Left forelimb (tissue), 1 donor: ENCODE results near the gene SNAI3.
A peak's percentile ranks its signal among the peaks of the same experiment; 100 is the strongest.

Experiments
- DNase-seq: peaks from one replicate; pipeline ENCODE4 v3.0.0-alpha.2; 2018; ENCODE audit warnings: low spot score

The SNAI3 gene

DNA sequence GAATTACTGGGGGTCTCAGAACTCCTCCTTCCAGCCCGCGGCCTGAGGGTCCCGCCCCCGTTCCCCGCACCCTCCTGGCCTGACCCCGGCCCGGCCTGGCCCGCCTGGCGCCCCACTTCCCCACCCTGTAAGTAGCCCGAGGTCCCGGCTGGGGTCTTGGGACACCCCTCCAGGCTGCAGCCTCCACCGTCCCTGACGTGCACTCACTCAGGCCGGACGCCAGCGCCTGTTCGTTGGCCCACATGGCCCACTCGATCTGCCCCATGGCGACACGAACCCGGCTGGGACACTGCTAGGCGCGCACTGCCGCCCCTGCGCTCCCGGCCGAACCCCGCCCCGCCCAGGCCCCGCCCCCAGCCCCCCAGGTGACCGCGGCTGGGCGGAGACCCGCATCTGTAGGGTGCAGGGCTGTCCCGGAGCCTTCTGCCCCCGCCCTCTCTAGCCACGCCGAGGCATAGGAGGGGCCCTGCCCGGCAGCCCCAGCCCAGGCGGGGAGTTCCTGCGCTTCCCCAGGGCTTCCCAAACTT is 35.5 kb downstream of the SNAI3 start, which contains the start of gene CYBA:
TSS of gene CYBA (minus strand) at position 305 of the 527 bp plus-strand sequence. CDS start at position 265, 40 bp downstream.
- DNase-seq, result peak; percentile 83

- DNase-seq, result no peak
Observed at GRCh38 chr16:88649924-88650748, 36.2 kb downstream of the SNAI3 start.

DNA sequence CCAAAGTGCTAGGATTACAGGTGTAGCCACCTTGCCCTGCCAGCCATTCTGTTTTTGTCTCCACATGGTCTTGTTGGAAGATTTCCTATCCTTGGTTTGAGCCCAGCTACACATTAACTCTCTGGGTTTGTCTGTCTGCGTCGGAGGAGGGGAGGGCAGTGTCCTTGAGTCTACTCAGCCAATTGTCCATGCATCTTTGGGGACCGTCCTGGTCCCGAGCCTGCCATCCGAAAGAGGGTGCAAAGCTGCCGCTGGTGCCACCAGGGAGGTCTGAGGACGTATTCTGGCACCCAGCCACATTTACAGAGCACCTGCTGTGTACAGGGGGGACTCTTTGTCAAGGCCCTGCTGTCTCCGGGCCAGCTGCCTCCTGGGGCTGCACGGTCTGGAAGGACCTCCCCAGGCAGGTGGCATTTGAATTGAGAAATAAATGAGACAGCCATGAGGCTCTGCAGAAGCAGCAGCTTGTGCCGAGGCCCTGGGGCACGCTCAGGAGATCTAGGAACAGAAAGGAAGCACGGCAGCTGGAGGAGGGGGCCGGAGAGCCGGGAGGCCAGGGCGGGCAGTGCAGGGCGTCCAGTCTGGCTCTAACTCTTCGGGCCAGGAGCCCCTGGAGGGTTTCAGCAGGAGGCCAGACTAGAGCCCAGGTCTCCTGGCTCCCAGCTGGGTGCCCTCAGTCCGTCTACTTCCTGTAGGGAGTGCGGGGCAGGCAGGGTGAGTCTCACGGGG is 36.9 kb downstream of the SNAI3 start:
- DNase-seq, result no peak

DNA sequence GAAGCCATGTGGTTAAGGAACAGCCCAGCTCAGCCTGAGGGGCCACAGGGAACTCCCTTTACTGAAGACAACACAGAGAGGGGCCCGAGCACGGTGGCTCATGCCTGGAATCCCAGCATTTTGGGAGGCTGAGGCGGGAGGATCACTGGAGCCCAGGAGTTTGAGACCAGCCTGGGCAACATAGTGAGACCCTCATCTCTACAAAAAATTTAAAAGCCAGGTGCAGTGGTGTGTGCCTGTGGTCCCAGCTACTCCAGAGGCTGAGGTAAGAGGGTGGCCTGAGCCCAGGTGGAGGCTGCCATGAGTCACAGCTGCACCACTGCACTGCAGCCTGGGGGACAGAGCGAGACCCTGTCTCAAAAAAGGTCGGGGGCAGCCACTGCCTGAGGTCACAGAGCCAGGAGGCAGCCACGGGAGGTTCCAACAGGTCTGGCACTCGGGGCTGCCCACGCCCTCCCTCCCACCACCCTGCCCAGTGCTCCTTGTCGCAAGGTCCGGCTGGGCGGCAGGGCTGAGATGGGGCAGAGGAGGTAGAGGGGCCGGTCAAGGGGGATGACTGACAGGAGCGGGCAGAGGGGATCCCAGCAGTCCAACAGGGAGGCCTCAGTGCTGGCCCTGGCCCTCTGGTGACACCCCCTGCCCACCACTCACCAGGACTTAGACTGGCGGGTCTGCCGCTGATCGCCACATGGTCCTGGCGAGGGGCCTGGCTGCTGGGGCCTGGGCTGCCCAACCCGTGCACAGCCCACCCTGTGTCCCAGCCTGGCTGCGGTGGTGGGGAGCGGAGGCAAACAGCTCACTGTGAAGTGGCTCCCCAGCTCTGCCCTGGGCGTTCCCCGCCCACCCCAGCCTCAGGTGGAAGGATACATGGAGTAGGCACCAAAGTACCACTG is 38.9 kb downstream of the SNAI3 start:
- no peak for DNase-seq

DNA sequence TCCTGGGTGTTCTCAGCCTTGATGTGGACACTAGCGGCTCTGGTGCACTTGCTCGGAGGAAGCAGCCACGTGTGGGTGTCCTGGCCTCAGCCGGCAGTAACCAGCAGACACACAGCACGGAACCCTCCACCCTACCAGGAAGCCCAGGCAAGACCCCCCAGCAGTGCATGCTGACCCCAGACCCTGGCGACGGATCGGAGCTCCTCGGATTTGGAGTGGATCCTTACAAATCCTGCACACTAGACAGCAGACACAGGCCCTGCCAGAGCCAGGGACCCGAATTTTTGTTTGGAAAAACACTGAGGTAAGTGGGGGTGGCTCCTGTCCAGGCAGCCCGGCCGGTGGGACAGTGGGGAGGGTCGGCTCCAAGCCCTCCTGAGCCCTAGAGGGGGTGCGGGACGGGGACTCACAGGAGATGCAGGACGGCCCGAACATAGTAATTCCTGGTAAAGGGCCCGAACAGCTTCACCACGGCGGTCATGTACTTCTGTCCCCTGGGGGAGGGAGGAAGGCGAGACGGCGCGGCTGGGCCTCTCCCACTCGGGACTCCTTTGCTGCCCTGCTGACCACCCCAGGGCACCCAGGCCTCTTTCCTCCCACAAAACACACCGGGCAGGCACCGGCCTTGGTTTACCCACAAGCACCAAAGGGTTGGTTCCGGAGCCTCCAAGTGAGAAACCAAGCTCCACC is 39.8 kb downstream of the SNAI3 start:
- no peak for DNase-seq

DNA sequence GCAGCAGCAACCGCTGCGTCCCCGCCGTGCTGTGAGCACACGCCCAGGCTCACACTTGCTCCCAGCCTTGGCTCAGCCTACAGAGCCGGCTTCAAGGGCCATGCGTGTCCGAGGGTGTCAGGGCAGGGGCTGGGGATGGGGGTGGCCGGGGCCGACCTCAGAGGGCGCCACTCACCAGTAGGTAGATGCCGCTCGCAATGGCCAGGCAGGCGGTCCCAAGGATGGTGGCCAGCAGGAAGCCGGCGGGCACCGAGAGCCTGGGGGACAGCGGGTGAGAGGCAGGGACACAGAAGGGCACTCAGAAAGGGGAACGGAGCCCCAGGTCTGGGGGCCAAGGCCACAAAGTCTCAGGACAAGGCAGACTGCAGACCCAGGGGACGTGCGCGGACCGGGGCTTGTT is 40.4 kb downstream of the SNAI3 start:
- no peak for DNase-seq

DNA sequence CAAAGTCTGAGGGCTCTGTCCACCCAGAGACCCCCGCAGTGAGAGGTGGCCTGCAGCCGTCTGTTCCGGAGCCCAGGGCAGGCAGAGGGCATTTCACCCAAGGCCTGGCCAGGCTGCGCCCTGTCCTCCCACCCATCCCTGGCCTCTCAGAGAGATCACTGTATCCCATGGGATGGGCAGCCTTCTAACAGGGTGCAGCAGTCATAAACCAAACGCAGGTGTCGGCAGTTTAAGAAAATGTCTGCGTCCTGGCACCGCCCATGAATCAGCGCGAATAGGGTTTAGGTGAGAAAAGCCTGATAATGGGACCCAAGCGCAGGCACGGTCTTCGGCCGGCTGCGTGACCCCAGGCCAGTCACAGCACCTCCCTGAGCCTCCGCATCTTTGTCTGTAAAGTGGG is 40.9 kb downstream of the SNAI3 start:
- no peak for DNase-seq

- no peak for DNase-seq
Observed at GRCh38 chr16:88643644-88643932, 42.7 kb downstream of the SNAI3 start.

- no peak for DNase-seq
Observed at GRCh38 chr16:88642881-88643643, 43.2 kb downstream of the SNAI3 start.

- DNase-seq, result no peak
Observed at GRCh38 chr16:88640498-88641247, 45.6 kb downstream of the SNAI3 start.

- DNase-seq, result no peak
Observed at GRCh38 chr16:88640039-88640495, 46.2 kb downstream of the SNAI3 start.

DNA sequence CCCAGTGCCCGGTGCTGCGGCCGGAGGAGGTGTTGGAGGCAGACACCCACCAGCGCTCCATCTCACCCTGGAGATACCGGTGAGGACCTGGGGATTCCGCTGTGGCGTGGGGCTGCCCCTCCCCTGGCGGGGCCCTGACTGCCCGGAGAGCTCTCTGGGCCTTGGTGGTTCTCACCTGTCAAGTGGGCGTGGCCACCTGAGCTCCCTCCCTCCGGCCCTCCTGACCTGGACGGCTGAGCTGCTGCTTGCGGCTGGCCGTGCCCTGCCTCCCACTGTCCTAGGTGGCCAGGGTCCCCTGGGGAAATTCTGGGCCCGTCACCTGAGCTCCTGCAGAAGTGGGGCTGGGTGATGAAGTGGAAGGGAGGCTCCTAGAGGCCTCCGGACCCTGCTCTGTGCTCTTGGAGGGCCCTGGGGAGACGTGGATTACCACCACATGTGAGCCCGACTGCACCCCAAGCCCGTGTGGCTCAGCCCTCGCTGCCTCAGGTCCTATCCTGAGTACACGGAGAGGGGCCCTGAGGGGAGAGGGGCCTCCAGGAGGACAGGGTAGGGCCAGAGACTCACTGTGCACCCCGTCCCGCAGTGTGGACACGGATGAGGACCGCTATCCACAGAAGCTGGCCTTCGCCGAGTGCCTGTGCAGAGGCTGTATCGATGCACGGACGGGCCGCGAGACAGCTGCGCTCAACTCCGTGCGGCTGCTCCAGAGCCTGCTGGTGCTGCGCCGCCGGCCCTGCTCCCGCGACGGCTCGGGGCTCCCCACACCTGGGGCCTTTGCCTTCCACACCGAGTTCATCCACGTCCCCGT is 46.9 kb downstream of the SNAI3 start:
- no peak for DNase-seq

DNA sequence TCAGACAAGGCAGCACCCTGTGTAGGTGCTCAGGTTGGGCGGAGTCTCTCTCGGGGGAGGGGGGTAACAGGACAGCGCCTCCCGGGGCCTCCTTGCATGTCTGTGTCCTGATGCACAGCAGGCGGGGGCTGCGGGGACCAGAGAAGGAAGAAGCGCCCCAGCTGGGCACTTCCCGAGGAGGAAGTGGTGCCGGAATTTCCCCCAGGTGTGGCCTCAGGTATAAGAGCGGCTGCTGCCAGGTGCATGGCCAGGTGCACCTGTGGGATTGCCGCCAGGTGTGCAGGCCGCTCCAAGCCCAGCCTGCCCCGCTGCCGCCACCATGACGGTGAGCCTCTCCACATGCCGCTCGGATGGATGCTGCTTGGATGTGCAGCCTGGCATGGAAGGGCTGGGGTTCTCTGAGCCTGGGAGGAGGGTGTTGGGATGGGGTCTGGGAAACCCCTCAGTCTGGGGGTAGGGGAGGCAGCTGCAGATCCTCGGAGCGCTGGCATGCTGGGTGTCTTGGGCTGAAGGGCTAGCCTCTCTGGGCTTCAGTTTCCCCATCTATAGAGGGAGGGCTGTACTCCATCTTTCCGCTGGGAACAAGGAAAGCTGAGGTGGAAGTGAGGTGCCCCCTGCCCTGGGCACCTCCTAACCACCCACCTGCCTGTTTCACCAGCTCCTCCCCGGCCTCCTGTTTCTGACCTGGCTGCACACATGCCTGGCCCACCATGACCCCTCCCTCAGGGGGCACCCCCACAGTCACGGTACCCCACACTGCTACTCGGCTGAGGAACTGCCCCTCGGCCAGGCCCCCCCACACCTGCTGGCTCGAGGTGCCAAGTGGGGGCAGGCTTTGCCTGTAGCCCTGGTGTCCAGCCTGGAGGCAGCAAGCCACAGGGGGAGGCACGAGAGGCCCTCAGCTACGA is 47.7 kb downstream of the SNAI3 start, which contains the start of gene IL17C:
TSS of gene IL17C (plus strand) at position 250 of the 908 bp plus-strand sequence. CDS start at position 320, 70 bp downstream.
- DNase-seq, result no peak

- DNase-seq, result no peak
Observed at GRCh38 chr16:88636488-88637265, 49.6 kb downstream of the SNAI3 start.

- no peak for DNase-seq
Observed at GRCh38 chr16:88635671-88636319, 50.5 kb downstream of the SNAI3 start.

DNA sequence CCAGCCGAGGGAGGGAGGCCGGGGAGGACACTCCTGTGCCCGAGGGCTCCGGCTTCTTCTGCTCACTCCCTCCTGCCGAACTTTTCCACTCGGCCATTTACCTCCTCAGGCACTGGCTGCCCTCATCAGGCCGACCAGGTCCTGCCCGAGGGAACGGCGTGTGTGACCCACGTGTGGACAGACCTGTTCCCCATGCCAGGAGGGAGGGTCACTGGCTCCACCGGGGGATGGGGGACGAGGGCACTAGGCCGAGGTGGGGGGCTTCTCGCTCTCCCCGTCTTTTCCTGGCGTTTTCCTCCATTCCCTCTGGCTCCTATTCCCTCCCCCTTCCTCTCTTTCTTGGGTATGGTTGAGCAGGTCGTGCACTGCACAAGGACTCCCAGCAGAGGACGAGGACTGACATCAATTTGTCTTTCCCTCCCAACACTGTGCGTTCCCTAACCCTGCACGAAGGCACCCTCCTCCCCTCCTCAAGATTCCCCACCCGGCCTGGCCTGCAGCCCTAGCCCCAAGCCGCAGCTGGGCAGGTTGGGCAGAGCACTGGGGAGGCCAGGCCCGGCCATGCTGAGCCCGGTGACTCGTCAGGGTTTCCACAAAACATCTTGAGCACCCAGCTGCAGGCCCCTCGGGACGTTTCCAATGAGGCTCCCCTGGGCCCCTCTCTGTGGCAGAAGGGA is 51.2 kb downstream of the SNAI3 start:
- no peak for DNase-seq
